Measurements from ENCODE around the gene ARHGAP22. TPM values are rescaled to one million over a fixed set of nuclear protein-coding genes. Genes with fewer than 3 reads are reported as not detected.
A peak's percentile ranks its signal among the peaks of the same experiment; 100 is the strongest.

ARHGAP22 gene
- total and polyA plus RNA-seq, 2 of the 4 experiments (the other 2 are of a cell fraction): 28.3 to 30.2 TPM

- CTCF ChIA-PET: no interaction called here
- peaks cover 22% of the 10 kb centered on the region for H4K20me1 ChIP-seq (ENCODE audit: insufficient read depth, low read length)
- 64% methylated on average over 11 of the region's 27 CpGs; no CpG with 5 or more reads in 1 of the 2 experiments for WGBS, 2 experiments (ENCODE audit: extremely low coverage in 2 of 2, insufficient read length in 1 of 2)
- no peak for TF ChIP-seq CHD1 (IDR thresholded peaks at IDR 0.05; ENCODE audit: low read depth, low read length)
- no peak for TF ChIP-seq MXI1 (IDR thresholded peaks at IDR 0.05; ENCODE audit: borderline replicate concordance, low read depth, low read length)
- no peak for TF ChIP-seq RFX5 (IDR thresholded peaks at IDR 0.05; ENCODE audit: low read depth, low read length)
- POLR2A ChIA-PET (ENCODE audit: unreplicated experiment): no interaction called here
- H2AK9ac ChIP-seq (replicated peaks; ENCODE audit: low read depth, low read length, poor library complexity): no peak overlapping the region
- no peak overlapping the region for H2BK15ac ChIP-seq (ENCODE audit: low read depth, low read length)
- in situ Hi-C loops (cut with MboI; ENCODE audit: low sequenced_read_pairs): no loop called here
- no peak overlapping the region for H3K4ac ChIP-seq (ENCODE audit: low read depth, low read length)
- no peak overlapping the region for H2AK5ac ChIP-seq (ENCODE audit: low read depth, low read length)
- no peak overlapping the region for H3K14ac ChIP-seq (replicated peaks; ENCODE audit: low read depth, low read length)
- no peaks in the 10 kb centered on the region for H3K9me3 ChIP-seq (ENCODE audit: control insufficient read depth, insufficient read depth, low read length)
- no peak overlapping the region for H3K4me3 ChIP-seq (ENCODE audit: insufficient read depth, low read depth, low read length)
- intact Hi-C loops (cut with micrococcal nuclease): no loop called here
- no peak overlapping the region for H3K23ac ChIP-seq (ENCODE audit: low read depth, low read length)
- no TSS peak for BruUV-seq (replicated peaks)
- no peak overlapping the region for H4K91ac ChIP-seq (ENCODE audit: insufficient read depth, low read depth, low read length)
- no peak overlapping the region for H3K27ac ChIP-seq (ENCODE audit: insufficient read depth, low read length)
- H3K79me1 ChIP-seq (ENCODE audit: low read depth in 1 of 2, low read length in 2 of 2): peaks cover 11 to 68% of the 10 kb centered on the region in 2 experiments
- no peak overlapping the region for H2BK120ac ChIP-seq (ENCODE audit: low read depth, low read length)
- no peak overlapping the region for H2BK20ac ChIP-seq (ENCODE audit: low read depth, low read length)
- DNase-seq: no peak
- no peak overlapping the region for H4K5ac ChIP-seq (ENCODE audit: low read depth, low read length)
- H4K8ac ChIP-seq (ENCODE audit: low read depth in 2 of 2, low read length in 2 of 2): no peak overlapping the region
- H3K4me2 ChIP-seq (ENCODE audit: low read depth, low read length): no peak overlapping the region
- H3K36me3 ChIP-seq (ENCODE audit: control insufficient read depth, insufficient read depth, low read length): no peaks in the 10 kb centered on the region
- H3K9me1 ChIP-seq (ENCODE audit: insufficient read depth, low read length): peaks cover 6% of the 10 kb centered on the region; the same call in 1 of the 2 replicates
- dilution Hi-C loops (cut with HindIII; ENCODE audit: low sequenced_read_pairs, unreplicated experiment): no loop called here
- ATAC-seq (ENCODE audit: low read depth): no peak
- H3K27me3 ChIP-seq (ENCODE audit: control insufficient read depth, insufficient read depth, low read length): no peaks in the 10 kb centered on the region
- H3K56ac ChIP-seq (ENCODE audit: extremely low read depth, insufficient read depth, low read length): no peak overlapping the region
- peaks cover 6% of the 10 kb centered on the region for H3K4me1 ChIP-seq (ENCODE audit: control insufficient read depth, insufficient read depth, low read length)
- H3K18ac ChIP-seq (ENCODE audit: low read depth, low read length): no peak overlapping the region
- no peak overlapping the region for H3K9ac ChIP-seq (ENCODE audit: low read depth, low read length)
- peak overlapping the region; percentile 24 for H2AFZ ChIP-seq (replicated peaks; ENCODE audit: low read length, poor library complexity)
- H2BK5ac ChIP-seq (ENCODE audit: low read depth, low read length, poor library complexity, severe bottlenecking): no peak overlapping the region
These were observed 139.8 kb downstream of the ARHGAP22 start for GRCh38 chr10:48464871-48465736.

Data from IMR-90 (cell line).